OCI-LY7 (cell line): ENCODE measurements around the gene CAPZA3.

Experiments used
- CTCF ChIP-seq: fragments of 200-600 bp; sonication (generic); conservative IDR thresholded peaks from 2 replicates; pipeline ENCODE4 v1.5.1; 2014; ENCODE audit warnings: mild to moderate bottlenecking, antibody characterized with exemption, low read length, moderate library complexity, mixed read lengths
- EZH2phosphoT487 ChIP-seq: fragments of 200-600 bp; sonication (generic); IDR thresholded peaks from 2 replicates; pipeline ENCODE4 v1.6.1; 2018; ENCODE audit warnings: low read depth, borderline replicate concordance, mild to moderate bottlenecking, mixed run types, antibody characterized with exemption, low read length, moderate library complexity, mixed read lengths

- TF ChIP-seq CTCF (no peak), EZH2phosphoT487 (no peak)
These were observed 10.0 kb downstream of the CAPZA3 start for GRCh38 chr12:18747895-18748294.
